Endothelial cell of umbilical vein (primary cell): ENCODE results near the gene SLC66A2. TPM values are rescaled to one million over a fixed set of nuclear protein-coding genes. Genes with fewer than 3 reads are reported as not detected.

Experiments used
- BruUV-seq: library from RNA; stranded (reverse); fragments of 400-500 nt; replicated peaks from 2 replicates; lab custom pipeline; 2021; lab: Mats Ljungman, UMichigan
- CTCF ChIA-PET: fragments of 300-600, 350-600 bp; sonication (Branson Sonifier 250); formaldehyde crosslinking; loops from one replicate; lab custom pipeline; 2021; ENCODE audit warnings: antibody characterized with exemption, inconsistent platforms; lab: Charles Lee
- POLR2A ChIA-PET: fragments of 300-600, 350-600 bp; sonication (Branson Sonifier 250); formaldehyde crosslinking; loops from one replicate; lab custom pipeline; 2021; ENCODE audit warnings: antibody characterized with exemption, inconsistent platforms; lab: Charles Lee
- DNase-seq: peaks from one replicate; pipeline ENCODE4 v3.0.0-alpha.2; 2011; ENCODE audit warnings: low read depth, low spot score
- FAIRE-seq: peaks from 2 replicates; lab custom pipeline; 2011; peaks lifted over from hg19 to GRCh38; lab: Jason Lieb, UNC
- H2AFZ ChIP-seq: 2 replicates; pipeline ENCODE4 v1.6.0; 2012; ENCODE audit warnings: low read depth, low read length, control low read depth, inconsistent platforms
- H3K27ac ChIP-seq: 2 replicates; pipeline ENCODE4 v1.5.1; 2011; ENCODE audit warnings: low read depth, mild to moderate bottlenecking, control low read depth, low read length, moderate library complexity; ENCODE audit not compliant: insufficient read depth
- H3K27me3 ChIP-seq, 2 experiments: 2 replicates each; pipeline versions ENCODE4 v1.6.0 to v1.6.1; 2011; ENCODE audit warnings: low read length in 2 of 2, mixed read lengths in 1 of 2; ENCODE audit not compliant: control insufficient read depth in 2 of 2, insufficient read depth in 2 of 2
- H3K36me3 ChIP-seq, 2 experiments: 2 replicates in 1 of 2; 3 replicates in 1 of 2; pipeline ENCODE4 v1.5.1; 2011; ENCODE audit warnings: low read length in 2 of 2, mild to moderate bottlenecking in 1 of 2, moderate library complexity in 1 of 2; ENCODE audit not compliant: control insufficient read depth in 2 of 2, insufficient read depth in 2 of 2; ENCODE audit errors: extremely low read depth in 1 of 2
- H3K4me1 ChIP-seq: 3 replicates; pipeline ENCODE4 v1.5.1; 2011; ENCODE audit warnings: mild to moderate bottlenecking, low read length; ENCODE audit not compliant: control insufficient read depth, insufficient read depth; ENCODE audit errors: extremely low read depth
- H3K4me2 ChIP-seq: 2 replicates; pipeline ENCODE4 v1.6.1; 2011; ENCODE audit warnings: low read length, control low read depth, mixed read lengths; ENCODE audit not compliant: insufficient read depth
- H3K4me3 ChIP-seq, 3 experiments: fragments of 200-600 bp in 1 of 3; sonication (generic), shearing (Covaris generic) in 1 of 3; replicated peaks in 1 of 3; 2 replicates each; pipeline ENCODE4 v1.5.1; 2011 to 2016; ENCODE audit warnings: control low read depth in 3 of 3, low read length in 3 of 3, mild to moderate bottlenecking in 2 of 3, inconsistent platforms in 1 of 3, low read depth in 1 of 3, moderate library complexity in 1 of 3; ENCODE audit not compliant: insufficient read depth in 1 of 3
- H3K79me2 ChIP-seq: 2 replicates; pipeline ENCODE4 v1.6.0; 2012; ENCODE audit warnings: low read length, inconsistent platforms; ENCODE audit not compliant: control insufficient read depth, insufficient read depth
- H3K9ac ChIP-seq: replicated peaks from 2 replicates; pipeline ENCODE3; 2011; ENCODE audit warnings: low read length, control low read depth; ENCODE audit not compliant: insufficient read depth; ENCODE audit errors: extremely low read depth
- H3K9me1 ChIP-seq: replicated peaks from 3 replicates; pipeline ENCODE4 v1.6.0; 2011; ENCODE audit warnings: mild to moderate bottlenecking, low read length; ENCODE audit not compliant: control insufficient read depth, insufficient read depth; ENCODE audit errors: extremely low read depth
- H3K9me3 ChIP-seq: replicated peaks from 2 replicates; pipeline ENCODE4 v1.5.1; 2012; ENCODE audit warnings: low read length, inconsistent platforms; ENCODE audit not compliant: control insufficient read depth, insufficient read depth
- H4K20me1 ChIP-seq: replicated peaks from 2 replicates; pipeline ENCODE3; 2011; ENCODE audit warnings: mild to moderate bottlenecking, low read length; ENCODE audit not compliant: control insufficient read depth, insufficient read depth; ENCODE audit errors: extremely low read depth
- CTCF ChIP-seq, 2 donors: IDR thresholded peaks; 1 replicate in 1 of 2; 2 replicates in 1 of 2; pipeline ENCODE4 v1.5.1; 2011; ENCODE audit warnings: low read length in 2 of 2, mild to moderate bottlenecking in 2 of 2, moderate library complexity in 2 of 2, control low read depth in 1 of 2, inconsistent platforms in 1 of 2, low read depth in 1 of 2; ENCODE audit not compliant: insufficient read depth in 1 of 2; ENCODE audit errors: extremely low read depth in 1 of 2
- EZH2 ChIP-seq: IDR thresholded peaks from 2 replicates; pipeline ENCODE4 v1.6.1; 2012; ENCODE audit warnings: borderline replicate concordance, low read depth, mild to moderate bottlenecking, moderate library complexity, low read length, inconsistent platforms; ENCODE audit not compliant: severe bottlenecking
- FOS ChIP-seq: IDR thresholded peaks from 2 replicates; pipeline ENCODE4 v1.6.1; 2011; ENCODE audit warnings: mild to moderate bottlenecking, low read length, moderate library complexity, borderline replicate concordance; ENCODE audit not compliant: insufficient read depth
- GATA2 ChIP-seq: IDR thresholded peaks from 2 replicates; pipeline ENCODE4 v1.7.0; 2011; ENCODE audit warnings: low read depth, mild to moderate bottlenecking, moderate library complexity, mixed read lengths, low read length; ENCODE audit not compliant: insufficient read length, insufficient read depth
- JUN ChIP-seq: IDR thresholded peaks from 2 replicates; pipeline ENCODE4 v1.6.1; 2011; ENCODE audit warnings: borderline replicate concordance, low read depth; ENCODE audit not compliant: insufficient read length, insufficient read depth
- MAX ChIP-seq: IDR thresholded peaks from 2 replicates; pipeline ENCODE4 v1.6.1; 2011; ENCODE audit not compliant: insufficient read depth, insufficient read length
- MYC ChIP-seq: IDR thresholded peaks from one replicate; pipeline ENCODE4 v1.6.1; 2011; ENCODE audit warnings: mild to moderate bottlenecking, low read depth, low read length
- POLR2A ChIP-seq: IDR thresholded peaks from 2 replicates; pipeline ENCODE4 v1.6.1; 2012; ENCODE audit warnings: low read depth, mild to moderate bottlenecking, control low read depth, low read length
- POLR2AphosphoS5 ChIP-seq: IDR thresholded peaks from 2 replicates; pipeline ENCODE4 v1.6.1; 2012; ENCODE audit warnings: low read depth, mild to moderate bottlenecking, control low read depth, low read length, moderate library complexity; ENCODE audit not compliant: insufficient read depth
- dilution Hi-C: fragments of 300-500 bp; cut with MboI; formaldehyde crosslinking; loops from one replicate; pipeline ENCODE4 v1.15.0; 2019; ENCODE audit warnings: low sequenced_read_pairs; ENCODE audit not compliant: extremely low pct_ligation_motif_present
- intact Hi-C: fragments of 100-400 bp; cut with micrococcal nuclease; formaldehyde crosslinking; loops from one replicate; pipeline ENCODE4 v1.10.0; 2022
- polyA plus RNA-seq, 4 experiments: library from polyadenylated mRNA; depleted of rRNA in 3 of 4; stranded (reverse) in 3 of 4; unstranded in 1 of 4; fragments of >200 nt; gene quantifications; 2 replicates each; pipeline versions ENCODE4 v1.2.1 to v1.2.3, GENCODE V29; 2011 to 2012; ENCODE audit warnings: missing spikeins in 1 of 4
- total RNA-seq: library from RNA; stranded (reverse); gene quantifications from 2 replicates; pipeline ENCODE4 v1.2.3, GENCODE V29; 2021

Gene SLC66A2
- total and polyA plus RNA-seq, 2 donors (not counting 3 experiments of a cell fraction or from before 2014, with no cell fraction given) = 32.5 to 37.1 TPM

GRCh38 chr18:79884963-79885728 lies 66.3 kb downstream of the SLC66A2 start:
- peaks cover 3% of the 10 kb centered on the region for H3K9me3 ChIP-seq
- H3K4me2 ChIP-seq = no peak overlapping the region
- no peaks in the 10 kb centered on the region for H3K9me1 ChIP-seq
- intact Hi-C loops (no loop called here), dilution Hi-C loops (no loop called here)
- H3K4me3 ChIP-seq = no peak overlapping the region
- no peaks in the 10 kb centered on the region for H4K20me1 ChIP-seq
- H3K36me3 ChIP-seq = no peaks in the 10 kb centered on the region
- H3K27ac ChIP-seq = no peak overlapping the region
- no peak for FAIRE-seq
- H3K4me1 ChIP-seq = no peaks in the 10 kb centered on the region
- H2AFZ ChIP-seq = no peak overlapping the region
- H3K9ac ChIP-seq = no peak overlapping the region
- TF ChIP-seq JUN (no peak), MYC (no peak), POLR2A (no peak), EZH2 (no peak), GATA2 (no peak), MAX (no peak), POLR2AphosphoS5 (no peak), FOS (no peak), CTCF (IDR thresholded peaks at IDR 0.05; ENCODE audit: extremely low read depth in 1 of 2, insufficient read depth in 1 of 2, low read depth in 1 of 2, low read length in 2 of 2) (no peak)
- ChIA-PET POLR2A (no interaction called here), CTCF (no interaction called here)
- H3K27me3 ChIP-seq = no peaks in the 10 kb centered on the region
- no peaks in the 10 kb centered on the region for H3K79me2 ChIP-seq
- no TSS peak for BruUV-seq
- no peak for DNase-seq
